SK-N-SH treated with all-trans-retinoic acid at 6 μM for 48 hours (cell line): Measurements from ENCODE around the gene CXCR1.

Experiments used
- BACH2 ChIP-seq: fragments of 250-450 bp; sonication (Bioruptor Pico); IDR thresholded peaks from 2 replicates; pipeline ENCODE4 v1.9.0; 2021; ENCODE audit warnings: mild to moderate bottlenecking, borderline replicate concordance
- CSDC2 ChIP-seq: fragments of 250-450 bp; sonication (Bioruptor Pico); IDR thresholded peaks from 2 replicates; pipeline ENCODE4 v1.5.0; 2020; ENCODE audit warnings: mild to moderate bottlenecking, moderate library complexity
- GLIS3 ChIP-seq: fragments of 250-450 bp; sonication (Bioruptor Pico); IDR thresholded peaks from 2 replicates; pipeline ENCODE4 v1.5.0; 2020; ENCODE audit warnings: mild to moderate bottlenecking, moderate library complexity
- OSR1 ChIP-seq: fragments of 250-450 bp; sonication (Bioruptor Pico); IDR thresholded peaks from 2 replicates; pipeline ENCODE4 v1.8.0; 2022; ENCODE audit warnings: moderate library complexity, mild to moderate bottlenecking, inconsistent platforms
- RARB ChIP-seq: fragments of 250-450 bp; sonication (Bioruptor Pico); IDR thresholded peaks from 2 replicates; pipeline ENCODE4 v1.8.0; 2021; ENCODE audit warnings: mild to moderate bottlenecking, moderate library complexity
- SNAI2 ChIP-seq: fragments of 250-450 bp; sonication (Bioruptor Pico); IDR thresholded peaks from 2 replicates; pipeline ENCODE4 v1.5.0; 2020; ENCODE audit warnings: mild to moderate bottlenecking, moderate library complexity
- TOX ChIP-seq: fragments of 250-450 bp; sonication (Bioruptor Pico); IDR thresholded peaks from 2 replicates; pipeline ENCODE4 v1.8.0; 2021; ENCODE audit warnings: mild to moderate bottlenecking, moderate library complexity, borderline replicate concordance
- ZNF565 ChIP-seq: fragments of 450-650 bp; formaldehyde crosslinking; conservative IDR thresholded peaks from 2 replicates; pipeline ENCODE4 v1.5.0; 2020; ENCODE audit warnings: low read depth, mild to moderate bottlenecking, moderate library complexity

- TF ChIP-seq RARB (CRISPR knock-in tag), result no peak
- TF ChIP-seq OSR1 (CRISPR knock-in tag), result no peak
- no peak for TF ChIP-seq GLIS3 (CRISPR knock-in tag)
- no peak for TF ChIP-seq TOX (CRISPR knock-in tag)
- TF ChIP-seq BACH2, result no peak
- no peak for TF ChIP-seq SNAI2 (CRISPR knock-in tag)
- TF ChIP-seq CSDC2 (CRISPR knock-in tag), result no peak
- no peak for TF ChIP-seq ZNF565 (CRISPR knock-in tag)
These were observed 6.1 kb upstream of the CXCR1 start for GRCh38 chr2:218172845-218173244.
